H9 (cell line): ENCODE measurements around the gene TDRD1. TPM values are rescaled to one million over a fixed set of nuclear protein-coding genes. Genes with fewer than 3 reads are reported as not detected.

Source experiments
- DNase-seq: peaks from one replicate; pipeline ENCODE4 v3.0.0-alpha.2; 2017
- H2AFZ ChIP-seq: one replicate; pipeline ENCODE4 v1.6.1; 2013; ENCODE audit warnings: mild to moderate bottlenecking, low read length, control low read depth, moderate library complexity
- H2AK5ac ChIP-seq: 2 replicates; pipeline ENCODE4 v1.6.1; 2013; ENCODE audit warnings: low read length, control low read depth, mixed read lengths; ENCODE audit not compliant: insufficient read length
- H2BK120ac ChIP-seq: one replicate; pipeline ENCODE4 v1.6.1; 2013; ENCODE audit warnings: low read depth, mild to moderate bottlenecking, low read length, control low read depth, inconsistent platforms; ENCODE audit not compliant: poor library complexity, severe bottlenecking
- H2BK12ac ChIP-seq: 2 replicates; pipeline ENCODE4 v1.6.1; 2013; ENCODE audit warnings: low read length, control low read depth, mixed read lengths, low read depth; ENCODE audit not compliant: insufficient read length
- H2BK15ac ChIP-seq: 2 replicates; pipeline ENCODE4 v1.6.1; 2013; ENCODE audit warnings: low read depth, low read length, control low read depth
- H2BK20ac ChIP-seq: one replicate; pipeline ENCODE4 v1.6.1; 2013; ENCODE audit warnings: low read depth, mild to moderate bottlenecking, low read length, control low read depth, inconsistent platforms; ENCODE audit not compliant: poor library complexity, severe bottlenecking
- H2BK5ac ChIP-seq: 2 replicates; pipeline ENCODE4 v1.6.1; 2013; ENCODE audit warnings: low read length, control low read depth, mixed read lengths; ENCODE audit not compliant: insufficient read length
- H3K14ac ChIP-seq: 2 replicates; pipeline ENCODE4 v1.6.1; 2013; ENCODE audit warnings: low read length, control low read depth; ENCODE audit not compliant: insufficient read depth
- H3K18ac ChIP-seq: 2 replicates; pipeline ENCODE4 v1.6.1; 2013; ENCODE audit warnings: low read depth, mild to moderate bottlenecking, mixed read lengths, low read length, control low read depth; ENCODE audit not compliant: insufficient read length
- H3K23ac ChIP-seq: 2 replicates; pipeline ENCODE4 v1.6.1; 2013; ENCODE audit warnings: low read length, control low read depth, mixed read lengths, low read depth; ENCODE audit not compliant: insufficient read length
- H3K23me2 ChIP-seq: 2 replicates; pipeline ENCODE4 v1.6.1; 2013; ENCODE audit warnings: low read depth, mild to moderate bottlenecking, mixed read lengths, low read length, control low read depth; ENCODE audit not compliant: insufficient read length, poor library complexity, severe bottlenecking
- H3K27ac ChIP-seq: 2 replicates; pipeline ENCODE4 v1.5.1; 2013; ENCODE audit warnings: low read length, control low read depth, mixed read lengths, low read depth; ENCODE audit not compliant: insufficient read length
- H3K27me3 ChIP-seq: 2 replicates; pipeline ENCODE4 v1.6.1; 2013; ENCODE audit warnings: low read length, control low read depth, inconsistent platforms; ENCODE audit not compliant: insufficient read depth
- H3K4ac ChIP-seq: 2 replicates; pipeline ENCODE4 v1.6.1; 2013; ENCODE audit warnings: low read depth, mild to moderate bottlenecking, control low read depth, inconsistent platforms, low read length, moderate library complexity
- H3K4me1 ChIP-seq: 2 replicates; pipeline ENCODE4 v1.6.1; 2013; ENCODE audit warnings: low read length, control low read depth, inconsistent platforms; ENCODE audit not compliant: insufficient read depth
- H3K4me2 ChIP-seq: 2 replicates; pipeline ENCODE4 v1.6.1; 2013; ENCODE audit warnings: low read length, control low read depth, mixed read lengths; ENCODE audit not compliant: insufficient read length, insufficient read depth
- H3K56ac ChIP-seq: 2 replicates; pipeline ENCODE4 v1.6.1; 2013; ENCODE audit warnings: low read depth, mild to moderate bottlenecking, mixed read lengths, low read length, control low read depth; ENCODE audit not compliant: insufficient read length
- H3K79me1 ChIP-seq: 2 replicates; pipeline ENCODE4 v1.6.1; 2013; ENCODE audit warnings: low read depth, mild to moderate bottlenecking, moderate library complexity, low read length, control low read depth, inconsistent platforms; ENCODE audit not compliant: insufficient read depth, poor library complexity, severe bottlenecking
- H3K79me2 ChIP-seq: 2 replicates; pipeline ENCODE4 v1.6.1; 2013; ENCODE audit warnings: low read length, control low read depth, inconsistent platforms; ENCODE audit not compliant: insufficient read depth
- H3K9ac ChIP-seq: 2 replicates; pipeline ENCODE4 v1.6.1; 2013; ENCODE audit warnings: low read length, control low read depth, mixed read lengths; ENCODE audit not compliant: insufficient read length; ENCODE audit errors: extremely low read depth
- H3K9me3 ChIP-seq: one replicate; pipeline ENCODE4 v1.6.1; 2013; ENCODE audit warnings: low read depth, low read length, inconsistent platforms; ENCODE audit not compliant: control insufficient read depth
- H3T11ph ChIP-seq: one replicate; pipeline ENCODE4 v1.6.1; 2013; ENCODE audit warnings: mild to moderate bottlenecking, low read length, control low read depth, inconsistent platforms
- H4K20me1 ChIP-seq: one replicate; pipeline ENCODE4 v1.6.1; 2013; ENCODE audit not compliant: control insufficient read depth, insufficient read length, insufficient read depth
- H4K5ac ChIP-seq: 2 replicates; pipeline ENCODE4 v1.6.1; 2013; ENCODE audit warnings: low read depth, mild to moderate bottlenecking, mixed read lengths, low read length, control low read depth; ENCODE audit not compliant: insufficient read length
- H4K8ac ChIP-seq: replicated peaks from 2 replicates; pipeline ENCODE4 v1.6.1; 2013; ENCODE audit warnings: low read length, control low read depth, mixed read lengths, low read depth; ENCODE audit not compliant: insufficient read length
- H4K91ac ChIP-seq: 2 replicates; pipeline ENCODE4 v1.6.1; 2013; ENCODE audit warnings: low read depth, mild to moderate bottlenecking, moderate library complexity, mixed read lengths, low read length, control low read depth; ENCODE audit not compliant: insufficient read length
- H3K27ac Mint-ChIP-seq, 3 experiments: 2 replicates in 2 of 3; 3 replicates in 1 of 3; pipeline ENCODE4 v1.8.0; 2020 to 2021; ENCODE audit warnings: mixed read lengths in 3 of 3, mild to moderate bottlenecking in 1 of 3, moderate library complexity in 1 of 3
- H3K27me3 Mint-ChIP-seq: 2 replicates; pipeline ENCODE4 v1.8.0; 2021; ENCODE audit warnings: low read depth, mild to moderate bottlenecking, moderate library complexity, mixed read lengths
- H3K36me3 Mint-ChIP-seq, 3 experiments: 2 replicates in 2 of 3; 3 replicates in 1 of 3; pipeline ENCODE4 v1.8.0; 2020 to 2021; ENCODE audit warnings: low read depth in 3 of 3, mixed read lengths in 3 of 3; ENCODE audit not compliant: insufficient read depth in 1 of 3
- H3K4me1 Mint-ChIP-seq, 2 experiments: 2 replicates each; pipeline ENCODE4 v1.8.0; 2020; ENCODE audit warnings: mixed read lengths in 2 of 2
- H3K4me3 Mint-ChIP-seq, 2 experiments: 2 replicates in 1 of 2; 3 replicates in 1 of 2; pipeline ENCODE4 v1.8.0; 2020 to 2021; ENCODE audit warnings: mild to moderate bottlenecking in 2 of 2, mixed read lengths in 2 of 2, moderate library complexity in 1 of 2
- H3K9me3 Mint-ChIP-seq, 2 experiments: 2 replicates in 1 of 2; 3 replicates in 1 of 2; pipeline ENCODE4 v1.8.0; 2020; ENCODE audit warnings: mild to moderate bottlenecking in 2 of 2, mixed read lengths in 2 of 2, moderate library complexity in 1 of 2
- CTCF ChIP-seq: fragments of 200-600 bp; sonication (generic); conservative IDR thresholded peaks from 3 replicates; pipeline ENCODE4 v1.8.0; 2021; ENCODE audit warnings: antibody characterized with exemption, mild to moderate bottlenecking
- WGBS: extraction: QIAGEN DNeasy Blood & Tissue Kit; methylation state at CpG from one replicate; pipeline ENCODE4 v1.1.7; 2013; ENCODE audit warnings: missing lambda C conversion rate, low lambda C conversion rate, mixed read lengths; ENCODE audit not compliant: insufficient read length; ENCODE audit errors: extremely low coverage; 5-methylcytosine and 5-hydroxymethylcytosine counted together
- total RNA-seq: library from RNA; stranded (reverse); gene quantifications from 2 replicates; pipeline ENCODE4 v1.2.1, GENCODE V29; 2021

The TDRD1 gene
- total RNA-seq, 1 experiment from 2014 or later: 0.15 TPM

DNA sequence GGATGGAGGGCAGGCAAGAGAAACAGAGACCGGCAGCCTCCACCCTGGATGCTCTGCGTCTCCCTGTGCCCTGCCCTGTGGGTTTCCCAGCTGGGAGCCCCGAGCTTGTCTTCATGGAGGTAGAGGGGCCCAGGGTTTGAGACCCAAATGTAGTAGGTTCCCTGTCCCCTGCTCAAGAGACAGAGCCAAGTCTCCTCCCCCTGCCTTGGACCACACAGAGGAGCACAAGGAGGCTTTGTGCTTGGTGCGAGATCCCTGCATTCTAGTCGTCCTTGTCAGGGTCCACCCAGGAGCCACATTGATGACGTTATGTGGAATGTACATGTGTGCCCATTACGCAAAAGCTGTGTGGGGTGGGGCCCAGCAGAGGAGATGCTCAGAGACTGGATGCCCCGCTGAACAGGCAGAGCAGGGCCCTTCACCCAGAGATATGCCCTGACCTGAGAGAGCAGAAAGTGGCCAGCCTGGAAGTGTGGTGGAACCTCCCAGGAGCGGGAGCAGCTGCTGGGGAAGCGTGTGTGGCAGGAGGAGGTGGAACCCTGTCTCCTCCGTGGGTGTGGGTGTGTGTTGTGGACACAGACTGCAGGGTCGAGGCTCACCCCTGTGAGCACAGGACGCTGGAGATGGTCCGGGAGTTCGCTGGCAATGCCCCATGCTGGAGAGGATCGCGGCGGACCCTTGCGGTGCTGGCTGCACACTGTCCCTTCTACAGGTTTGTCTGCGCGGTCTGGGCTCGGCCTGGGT, 99.2 kb downstream of the TDRD1 start:
- Mint-ChIP-seq H3K4me1 (no peaks in the 10 kb centered on the region), H3K27me3 (peaks cover 3% of the 10 kb centered on the region), H3K27ac (peak overlapping the region in 1 of 3 experiments; percentile 70; a peak in 1 of 7 replicates), H3K4me3 (no peak overlapping the region), H3K36me3 (no peaks in the 10 kb centered on the region), H3K9me3 (no peaks in the 10 kb centered on the region)
- no peak overlapping the region for H3K9ac ChIP-seq
- DNase-seq: no peak
- no peak overlapping the region for H4K5ac ChIP-seq
- no peaks in the 10 kb centered on the region for H3K9me3 ChIP-seq
- no peak overlapping the region for H3T11ph ChIP-seq
- no peak overlapping the region for H2BK15ac ChIP-seq
- no peak overlapping the region for H4K8ac ChIP-seq
- TF ChIP-seq CTCF: no peak
- H3K18ac ChIP-seq: no peak overlapping the region
- no peaks in the 10 kb centered on the region for H3K23me2 ChIP-seq
- H3K4me2 ChIP-seq: no peak overlapping the region
- H2BK120ac ChIP-seq: no peak overlapping the region
- H4K91ac ChIP-seq: no peak overlapping the region
- H3K4me1 ChIP-seq: no peaks in the 10 kb centered on the region
- no peak overlapping the region for H3K56ac ChIP-seq
- no peaks in the 10 kb centered on the region for H3K79me2 ChIP-seq
- H2BK12ac ChIP-seq: no peak overlapping the region
- no CpG with 5 or more reads among the region's 22 CpGs for WGBS
- H3K79me1 ChIP-seq: no peaks in the 10 kb centered on the region
- no peak overlapping the region for H3K23ac ChIP-seq
- no peak overlapping the region for H2AK5ac ChIP-seq
- no peak overlapping the region for H3K27ac ChIP-seq
- H2BK20ac ChIP-seq: no peak overlapping the region
- H3K27me3 ChIP-seq: no peaks in the 10 kb centered on the region
- H4K20me1 ChIP-seq: no peaks in the 10 kb centered on the region
- no peak overlapping the region for H2AFZ ChIP-seq
- H3K14ac ChIP-seq: no peak overlapping the region
- no peak overlapping the region for H3K4ac ChIP-seq
- no peak overlapping the region for H2BK5ac ChIP-seq
